ENCODE data around the gene PTPRN2. TPM values are rescaled to one million over a fixed set of nuclear protein-coding genes. Genes with fewer than 3 reads are reported as not detected.
A peak's percentile ranks its signal among the peaks of the same experiment; 100 is the strongest.

PTPRN2 gene
- total and polyA plus RNA-seq, 2 of the 8 experiments (the other 6 are each of a cell fraction or from before 2014, with no cell fraction given), result 2.6 to 4.5 TPM

DNA sequence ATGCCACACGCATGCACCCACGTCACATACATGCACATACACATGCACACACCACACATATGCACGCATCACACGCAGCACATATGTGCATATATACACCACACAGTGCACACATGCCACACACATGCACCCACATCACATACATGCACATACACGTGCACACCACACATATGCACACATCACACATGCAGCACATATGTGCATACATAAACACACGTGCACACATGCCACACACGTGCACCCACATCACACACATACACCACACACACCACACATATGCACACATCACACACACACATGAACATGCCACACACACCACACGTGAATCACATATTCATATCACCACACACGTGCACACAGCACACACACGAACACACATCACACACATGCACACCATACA lies 338.8 kb downstream of the PTPRN2 start:
- no peaks in the 10 kb centered on the region; a peak in 1 of 8 replicates for H3K36me3 ChIP-seq (ENCODE audit: control insufficient read depth in 2 of 4, insufficient read depth in 4 of 4, low read length in 3 of 4)
- H3K4me1 ChIP-seq (replicated peaks in 1 of 4; ENCODE audit: control insufficient read depth in 3 of 4, insufficient read depth in 4 of 4, low read length in 3 of 4), result no peaks in the 10 kb centered on the region; a peak in 1 of 7 replicates
- peaks cover 26 to 61% of the 10 kb centered on the region in 2 experiments for H3K9me3 ChIP-seq (ENCODE audit: insufficient read depth in 2 of 2, low read depth in 1 of 2, low read length in 1 of 2)
- TF ChIP-seq, protein P1, sequence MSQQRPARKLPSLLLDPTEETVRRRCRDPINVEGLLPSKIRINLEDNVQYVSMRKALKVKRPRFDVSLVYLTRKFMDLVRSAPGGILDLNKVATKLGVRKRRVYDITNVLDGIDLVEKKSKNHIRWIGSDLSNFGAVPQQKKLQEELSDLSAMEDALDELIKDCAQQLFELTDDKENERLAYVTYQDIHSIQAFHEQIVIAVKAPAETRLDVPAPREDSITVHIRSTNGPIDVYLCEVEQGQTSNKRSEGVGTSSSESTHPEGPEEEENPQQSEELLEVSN (IDR thresholded peaks at IDR 0.05), result no peak
- no peak overlapping the region; the same call in 1 of the 2 replicates for H4K8ac ChIP-seq (ENCODE audit: extremely low read depth, insufficient read depth, low read length)
- peak overlapping the region; percentile 94; the same call in 1 of the 2 replicates for H2BK12ac ChIP-seq (ENCODE audit: low read depth, low read length)
- peak overlapping the region; percentile 79 for H3K23ac ChIP-seq (ENCODE audit: insufficient read length)
- no peak overlapping the region for H3K56ac ChIP-seq (replicated peaks; ENCODE audit: insufficient read length, low read depth, low read length)
- peaks cover 2% of the 10 kb centered on the region; the same call in 1 of the 2 replicates for H3K79me1 ChIP-seq (ENCODE audit: low read depth, low read length)
- H2AK5ac ChIP-seq (ENCODE audit: low read depth, low read length), result peak overlapping the region; percentile 91; the same call in 1 of the 2 replicates
- H4K5ac ChIP-seq (ENCODE audit: insufficient read length, low read depth, low read length), result no peak overlapping the region
- H3K4me3 ChIP-seq (ENCODE audit: extremely low read depth in 1 of 4, insufficient read depth in 2 of 4, low read depth in 3 of 4, low read length in 4 of 4), result no peak overlapping the region
- peak overlapping the region; percentile 40 for H3K14ac ChIP-seq (ENCODE audit: insufficient read length)
- no peaks in the 10 kb centered on the region for H3K79me2 ChIP-seq (ENCODE audit: control insufficient read depth in 1 of 2, insufficient read depth in 2 of 2, low read length in 2 of 2)
- H3K27ac ChIP-seq (ENCODE audit: low read depth, low read length), result no peak overlapping the region
- H2AFZ ChIP-seq (ENCODE audit: low read length), result no peak overlapping the region
- WGBS, 2 experiments (ENCODE audit: extremely low coverage in 1 of 2, insufficient coverage in 1 of 2, insufficient read length in 1 of 2, insufficient replicate concordance in 2 of 2, low coverage in 1 of 2, low lambda C conversion rate in 2 of 2, missing lambda C conversion rate in 1 of 2), result 78% methylated on average over 10 of the region's 10 CpGs; no CpG with 5 or more reads in 1 of the 2 experiments
- 0 out of 7 replicates have a peak overlapping the region, but pooled peaks of 1 of the 4 experiments have one; percentile 21 for H3K9ac ChIP-seq (replicated peaks in 1 of 4; ENCODE audit: extremely low read depth in 1 of 4, low read depth in 3 of 4, low read length in 3 of 4)
- H3K27me3 ChIP-seq (replicated peaks in 1 of 4; ENCODE audit: control insufficient read depth in 3 of 4, extremely low read depth in 1 of 4, insufficient read depth in 3 of 4, low read length in 3 of 4), result no peaks in the 10 kb centered on the region
- FAIRE-seq (no peak), DNase-seq (ENCODE audit: low read depth in 1 of 2, low spot score in 2 of 2) (no peak)
- POLR2A ChIA-PET (ENCODE audit: partially characterized antibody), result no interaction called here
- H2BK5ac ChIP-seq (ENCODE audit: low read depth, low read length), result peak overlapping the region; percentile 80; the same call in 1 of the 2 replicates
- H3K23me2 ChIP-seq (ENCODE audit: low read depth, low read length), result peaks cover 10% of the 10 kb centered on the region
- CTCF ChIA-PET (ENCODE audit: partially characterized antibody), result no interaction called here
- H2BK20ac ChIP-seq (ENCODE audit: low read length), result peak overlapping the region; percentile 8; the same call in 1 of the 2 replicates
- H3K18ac ChIP-seq (ENCODE audit: extremely low read depth, low read length), result no peak overlapping the region
- H3K4me2 ChIP-seq (ENCODE audit: insufficient read depth in 1 of 2, low read depth in 2 of 2, low read length in 2 of 2), result no peak overlapping the region
- no peak overlapping the region for H2BK15ac ChIP-seq (ENCODE audit: low read length)
- H2BK120ac ChIP-seq (replicated peaks; ENCODE audit: low read depth, low read length), result no peak overlapping the region
- H4K91ac ChIP-seq (replicated peaks; ENCODE audit: insufficient read length, low read length), result no peak overlapping the region
- peaks cover 0 to 8% of the 10 kb centered on the region in 2 experiments for H4K20me1 ChIP-seq (replicated peaks in 1 of 2; ENCODE audit: control insufficient read depth in 1 of 2, insufficient read depth in 2 of 2, low read length in 2 of 2)
- H3K4ac ChIP-seq (replicated peaks; ENCODE audit: insufficient read length, low read depth, low read length), result peak overlapping the region; percentile 75

Measured in H1 (cell line).